HG02973 (cell line): Measurements from ENCODE around the gene NRARP.

Experiments used
- ATAC-seq: cut with Tn5 transposase; IDR thresholded peaks from one replicate; pipeline ENCODE4 v1.9.1; 2021; ENCODE audit warnings: moderate library complexity; ENCODE audit not compliant: unreplicated experiment

The NRARP gene

GRCh38 chr9:137300567-137301080 is 1.4 kb downstream of the NRARP start:
- ATAC-seq = no peak

- ATAC-seq = no peak
Observed at GRCh38 chr9:137299938-137300337, 2.1 kb downstream of the NRARP start.

- no peak for ATAC-seq
Observed at GRCh38 chr9:137299203-137299565, 2.9 kb downstream of the NRARP start.

- ATAC-seq = no peak
Observed at GRCh38 chr9:137298401-137299202, 3.5 kb downstream of the NRARP start.

- no peak for ATAC-seq
Observed at GRCh38 chr9:137297966-137298365, 4.1 kb downstream of the NRARP start.

GRCh38 chr9:137296670-137297664 is 5.1 kb downstream of the NRARP start:
- ATAC-seq = no peak

- ATAC-seq = peak; percentile 19
Observed at GRCh38 chr9:137295849-137296669, 6.0 kb downstream of the NRARP start.

GRCh38 chr9:137295238-137295811 is 6.7 kb downstream of the NRARP start:
- peak; percentile 55 for ATAC-seq

GRCh38 chr9:137294681-137295237 is 7.3 kb downstream of the NRARP start:
- no peak for ATAC-seq

- ATAC-seq = no peak
Observed at GRCh38 chr9:137294091-137294680, 7.9 kb downstream of the NRARP start.

- no peak for ATAC-seq
Observed at GRCh38 chr9:137293482-137294090, 8.5 kb downstream of the NRARP start.

GRCh38 chr9:137293094-137293481 is 9.0 kb downstream of the NRARP start:
- no peak for ATAC-seq

- ATAC-seq = no peak
Observed at GRCh38 chr9:137286975-137287383, 15.1 kb downstream of the NRARP start.

- ATAC-seq = no peak
Observed at GRCh38 chr9:137281345-137282116, 20.5 kb downstream of the NRARP start.

- no peak for ATAC-seq
Observed at GRCh38 chr9:137280474-137281344, 21.4 kb downstream of the NRARP start.

- no peak for ATAC-seq
Observed at GRCh38 chr9:137279741-137280473, 22.2 kb downstream of the NRARP start.
